HepG2 (cell line): ENCODE data around the gene ACP2. TPM values are rescaled to one million over a fixed set of nuclear protein-coding genes. Genes with fewer than 3 reads are reported as not detected.

Experiments
- CERS6 ChIP-seq: sonication (generic); formaldehyde crosslinking; IDR thresholded peaks from 2 replicates; pipeline ENCODE4 v1.5.0; 2020; ENCODE audit warnings: missing genetic modification reagents
- GABPB1 ChIP-seq: IDR thresholded peaks from 2 replicates; pipeline ENCODE4 v1.6.1; 2016; ENCODE audit warnings: mild to moderate bottlenecking, missing genetic modification reagents, moderate library complexity, missing compliant biosample characterization
- GATA4 ChIP-seq: sonication (generic); IDR thresholded peaks from 2 replicates; pipeline ENCODE4 v1.6.1; 2016; ENCODE audit warnings: antibody characterized with exemption, low read depth, borderline replicate concordance
- GFI1 ChIP-seq: sonication (generic); formaldehyde crosslinking; IDR thresholded peaks from 2 replicates; pipeline ENCODE4 v1.5.0; 2020; ENCODE audit warnings: missing genetic modification reagents, mild to moderate bottlenecking, borderline replicate concordance
- GTF2F1 ChIP-seq: fragments of 150-350 bp; IDR thresholded peaks from 2 replicates; pipeline ENCODE4 v1.6.1; 2014; ENCODE audit warnings: low read length
- HMG20A ChIP-seq: IDR thresholded peaks from 2 replicates; pipeline ENCODE4 v1.6.1; 2016; ENCODE audit warnings: borderline replicate concordance
- HNF4G ChIP-seq, 2 experiments: sonication (generic) in 1 of 2; formaldehyde crosslinking in 1 of 2; IDR thresholded peaks; 2 replicates each; pipeline versions ENCODE4 v1.4.0 to v1.6.1; 2011 to 2020; ENCODE audit warnings: borderline replicate concordance in 2 of 2, low read depth in 2 of 2, mild to moderate bottlenecking in 2 of 2, low read length in 1 of 2, missing genetic modification reagents in 1 of 2, moderate library complexity in 1 of 2
- MXD1 ChIP-seq: sonication (generic); formaldehyde crosslinking; IDR thresholded peaks from 2 replicates; pipeline ENCODE4 v1.4.0; 2020; ENCODE audit warnings: mild to moderate bottlenecking, missing genetic modification reagents
- NCOA1 ChIP-seq: sonication (generic); formaldehyde crosslinking; IDR thresholded peaks from 2 replicates; pipeline ENCODE4 v1.9.0; 2021; ENCODE audit warnings: missing genetic modification reagents
- NFATC3 ChIP-seq: sonication (generic); formaldehyde crosslinking; IDR thresholded peaks from 2 replicates; pipeline ENCODE4 v1.5.1; 2020; ENCODE audit warnings: mild to moderate bottlenecking, missing genetic modification reagents
- NFRKB ChIP-seq: fragments of 450-650 bp; IDR thresholded peaks from 2 replicates; pipeline ENCODE4 v1.6.1; 2017
- SNAPC4 ChIP-seq: sonication (generic); formaldehyde crosslinking; IDR thresholded peaks from 2 replicates; pipeline ENCODE4 v1.4.0; 2020; ENCODE audit warnings: mild to moderate bottlenecking, missing genetic modification reagents
- SSRP1 ChIP-seq: IDR thresholded peaks from 2 replicates; pipeline ENCODE4 v1.6.1; 2016; ENCODE audit warnings: control low read depth
- TBX2 ChIP-seq: sonication (generic); formaldehyde crosslinking; IDR thresholded peaks from 2 replicates; pipeline ENCODE4 v1.5.0; 2020; ENCODE audit warnings: missing genetic modification reagents, mild to moderate bottlenecking, borderline replicate concordance
- TCF7 ChIP-seq: sonication (generic); IDR thresholded peaks from 2 replicates; pipeline ENCODE4 v1.6.1; 2016; ENCODE audit warnings: antibody characterized with exemption, low read depth
- ZFP36L1 ChIP-seq: sonication (generic); formaldehyde crosslinking; IDR thresholded peaks from 2 replicates; pipeline ENCODE4 v1.8.0; 2022; ENCODE audit warnings: mild to moderate bottlenecking, missing genetic modification reagents, moderate library complexity
- ZNF274 ChIP-seq: sonication (generic); formaldehyde crosslinking; IDR thresholded peaks from 2 replicates; pipeline ENCODE4 v1.5.1; 2020; ENCODE audit warnings: mild to moderate bottlenecking, missing genetic modification reagents
- ZNF619 ChIP-seq: sonication (generic); formaldehyde crosslinking; IDR thresholded peaks from 2 replicates; pipeline ENCODE4 v1.4.0; 2020; ENCODE audit warnings: mild to moderate bottlenecking, missing genetic modification reagents
- ZNF660 ChIP-seq: sonication (generic); formaldehyde crosslinking; IDR thresholded peaks from 2 replicates; pipeline ENCODE4 v1.5.1; 2020; ENCODE audit warnings: mild to moderate bottlenecking, low read depth, missing genetic modification reagents, borderline replicate concordance
- ZNF687 ChIP-seq: sonication (generic); formaldehyde crosslinking; IDR thresholded peaks from 2 replicates; pipeline ENCODE4 v1.5.1; 2020; ENCODE audit warnings: mild to moderate bottlenecking, missing genetic modification reagents, moderate library complexity
- ZNF749 ChIP-seq: sonication (generic); formaldehyde crosslinking; IDR thresholded peaks from 2 replicates; pipeline ENCODE4 v1.8.0; 2022; ENCODE audit warnings: mild to moderate bottlenecking, missing genetic modification reagents, moderate library complexity, borderline replicate concordance
- ZNF768 ChIP-seq: sonication (generic); formaldehyde crosslinking; IDR thresholded peaks from 2 replicates; pipeline ENCODE4 v1.4.0; 2020; ENCODE audit warnings: missing genetic modification reagents
- polyA plus RNA-seq, 8 experiments: library from polyadenylated mRNA; depleted of rRNA in 3 of 8; stranded (reverse) in 7 of 8; unstranded in 1 of 8; fragments of >200 nt; fragmentation: Illumina TruSeq in 4 of 8; extraction: Trizol in 4 of 8; gene quantifications; 2 replicates each; pipeline versions ENCODE4 v1.2.1 to v1.2.3, GENCODE V29; 2011 to 2016; ENCODE audit warnings: low read depth in 4 of 8, missing spikeins in 1 of 8, mixed read lengths in 1 of 8; ENCODE audit not compliant: insufficient read depth in 1 of 8
- total RNA-seq, 5 experiments: library from RNA; depleted of rRNA; stranded (reverse); fragments of >200 nt; fragmentation: Illumina TruSeq; extraction: Trizol; gene quantifications; 2 replicates each; pipeline ENCODE4 v1.2.3, GENCODE V29; 2016; ENCODE audit warnings: low read depth in 1 of 5

ACP2 gene
- total and polyA plus RNA-seq, 2 of the 13 experiments (the other 11 are each of a cell fraction or from before 2014, with no cell fraction given): 17.7 to 20.2 TPM

- no peak for TF ChIP-seq SNAPC4 (CRISPR knock-in tag)
- TF ChIP-seq SSRP1: no peak
- no peak for TF ChIP-seq NFRKB
- TF ChIP-seq ZNF274 (CRISPR knock-in tag): no peak
- no peak for TF ChIP-seq ZNF619 (CRISPR knock-in tag)
- TF ChIP-seq TCF7: no peak
- TF ChIP-seq GTF2F1: no peak
- TF ChIP-seq MXD1 (CRISPR knock-in tag): no peak
- TF ChIP-seq CERS6: no peak
- no peak for TF ChIP-seq ZNF749 (CRISPR knock-in tag)
- no peak for TF ChIP-seq TBX2 (CRISPR knock-in tag)
- no peak for TF ChIP-seq ZNF660
- no peak for TF ChIP-seq GABPB1 (CRISPR knock-in tag)
- no peak for TF ChIP-seq ZNF768 (CRISPR knock-in tag)
- TF ChIP-seq NFATC3 (CRISPR knock-in tag): no peak
- no peak for TF ChIP-seq ZFP36L1
- TF ChIP-seq ZNF687: peak; percentile 41
- no peak for TF ChIP-seq GFI1 (CRISPR knock-in tag)
- no peak for TF ChIP-seq NCOA1 (CRISPR knock-in tag)
- TF ChIP-seq GATA4: no peak
- TF ChIP-seq HMG20A: no peak
- peak; percentile 81 for TF ChIP-seq HNF4G (IDR thresholded peaks at IDR 0.05; ENCODE audit: borderline replicate concordance, low read depth, low read length)
- TF ChIP-seq HNF4G (CRISPR knock-in tag; IDR thresholded peaks at IDR 0.05; ENCODE audit: borderline replicate concordance, low read depth): peak; percentile 80; the same call in 1 of the 2 replicates
Observed at GRCh38 chr11:47253660-47254059, 5.0 kb upstream of the ACP2 start (continued).
